H9 (cell line): ENCODE measurements around the gene NT5C1B. TPM values are rescaled to one million over a fixed set of nuclear protein-coding genes. Genes with fewer than 3 reads are reported as not detected.

Experiments used
- DNase-seq: peaks from one replicate; pipeline ENCODE4 v3.0.0-alpha.2; 2017
- H2AFZ ChIP-seq: one replicate; pipeline ENCODE4 v1.6.1; 2013; ENCODE audit warnings: mild to moderate bottlenecking, low read length, control low read depth, moderate library complexity
- H2AK5ac ChIP-seq: 2 replicates; pipeline ENCODE4 v1.6.1; 2013; ENCODE audit warnings: low read length, control low read depth, mixed read lengths; ENCODE audit not compliant: insufficient read length
- H2BK120ac ChIP-seq: one replicate; pipeline ENCODE4 v1.6.1; 2013; ENCODE audit warnings: low read depth, mild to moderate bottlenecking, low read length, control low read depth, inconsistent platforms; ENCODE audit not compliant: poor library complexity, severe bottlenecking
- H2BK12ac ChIP-seq: 2 replicates; pipeline ENCODE4 v1.6.1; 2013; ENCODE audit warnings: low read length, control low read depth, mixed read lengths, low read depth; ENCODE audit not compliant: insufficient read length
- H2BK15ac ChIP-seq: 2 replicates; pipeline ENCODE4 v1.6.1; 2013; ENCODE audit warnings: low read depth, low read length, control low read depth
- H2BK20ac ChIP-seq: one replicate; pipeline ENCODE4 v1.6.1; 2013; ENCODE audit warnings: low read depth, mild to moderate bottlenecking, low read length, control low read depth, inconsistent platforms; ENCODE audit not compliant: poor library complexity, severe bottlenecking
- H2BK5ac ChIP-seq: 2 replicates; pipeline ENCODE4 v1.6.1; 2013; ENCODE audit warnings: low read length, control low read depth, mixed read lengths; ENCODE audit not compliant: insufficient read length
- H3K14ac ChIP-seq: 2 replicates; pipeline ENCODE4 v1.6.1; 2013; ENCODE audit warnings: low read length, control low read depth; ENCODE audit not compliant: insufficient read depth
- H3K18ac ChIP-seq: 2 replicates; pipeline ENCODE4 v1.6.1; 2013; ENCODE audit warnings: low read depth, mild to moderate bottlenecking, mixed read lengths, low read length, control low read depth; ENCODE audit not compliant: insufficient read length
- H3K23ac ChIP-seq: 2 replicates; pipeline ENCODE4 v1.6.1; 2013; ENCODE audit warnings: low read length, control low read depth, mixed read lengths, low read depth; ENCODE audit not compliant: insufficient read length
- H3K23me2 ChIP-seq: 2 replicates; pipeline ENCODE4 v1.6.1; 2013; ENCODE audit warnings: low read depth, mild to moderate bottlenecking, mixed read lengths, low read length, control low read depth; ENCODE audit not compliant: insufficient read length, poor library complexity, severe bottlenecking
- H3K27ac ChIP-seq: 2 replicates; pipeline ENCODE4 v1.5.1; 2013; ENCODE audit warnings: low read length, control low read depth, mixed read lengths, low read depth; ENCODE audit not compliant: insufficient read length
- H3K27me3 ChIP-seq: 2 replicates; pipeline ENCODE4 v1.6.1; 2013; ENCODE audit warnings: low read length, control low read depth, inconsistent platforms; ENCODE audit not compliant: insufficient read depth
- H3K4ac ChIP-seq: 2 replicates; pipeline ENCODE4 v1.6.1; 2013; ENCODE audit warnings: low read depth, mild to moderate bottlenecking, control low read depth, inconsistent platforms, low read length, moderate library complexity
- H3K4me1 ChIP-seq: 2 replicates; pipeline ENCODE4 v1.6.1; 2013; ENCODE audit warnings: low read length, control low read depth, inconsistent platforms; ENCODE audit not compliant: insufficient read depth
- H3K4me2 ChIP-seq: 2 replicates; pipeline ENCODE4 v1.6.1; 2013; ENCODE audit warnings: low read length, control low read depth, mixed read lengths; ENCODE audit not compliant: insufficient read length, insufficient read depth
- H3K56ac ChIP-seq: 2 replicates; pipeline ENCODE4 v1.6.1; 2013; ENCODE audit warnings: low read depth, mild to moderate bottlenecking, mixed read lengths, low read length, control low read depth; ENCODE audit not compliant: insufficient read length
- H3K79me1 ChIP-seq: 2 replicates; pipeline ENCODE4 v1.6.1; 2013; ENCODE audit warnings: low read depth, mild to moderate bottlenecking, moderate library complexity, low read length, control low read depth, inconsistent platforms; ENCODE audit not compliant: insufficient read depth, poor library complexity, severe bottlenecking
- H3K79me2 ChIP-seq: 2 replicates; pipeline ENCODE4 v1.6.1; 2013; ENCODE audit warnings: low read length, control low read depth, inconsistent platforms; ENCODE audit not compliant: insufficient read depth
- H3K9ac ChIP-seq: 2 replicates; pipeline ENCODE4 v1.6.1; 2013; ENCODE audit warnings: low read length, control low read depth, mixed read lengths; ENCODE audit not compliant: insufficient read length; ENCODE audit errors: extremely low read depth
- H3K9me3 ChIP-seq: one replicate; pipeline ENCODE4 v1.6.1; 2013; ENCODE audit warnings: low read depth, low read length, inconsistent platforms; ENCODE audit not compliant: control insufficient read depth
- H3T11ph ChIP-seq: one replicate; pipeline ENCODE4 v1.6.1; 2013; ENCODE audit warnings: mild to moderate bottlenecking, low read length, control low read depth, inconsistent platforms
- H4K20me1 ChIP-seq: one replicate; pipeline ENCODE4 v1.6.1; 2013; ENCODE audit not compliant: control insufficient read depth, insufficient read length, insufficient read depth
- H4K5ac ChIP-seq: 2 replicates; pipeline ENCODE4 v1.6.1; 2013; ENCODE audit warnings: low read depth, mild to moderate bottlenecking, mixed read lengths, low read length, control low read depth; ENCODE audit not compliant: insufficient read length
- H4K8ac ChIP-seq: replicated peaks from 2 replicates; pipeline ENCODE4 v1.6.1; 2013; ENCODE audit warnings: low read length, control low read depth, mixed read lengths, low read depth; ENCODE audit not compliant: insufficient read length
- H4K91ac ChIP-seq: 2 replicates; pipeline ENCODE4 v1.6.1; 2013; ENCODE audit warnings: low read depth, mild to moderate bottlenecking, moderate library complexity, mixed read lengths, low read length, control low read depth; ENCODE audit not compliant: insufficient read length
- H3K27ac Mint-ChIP-seq, 3 experiments: 2 replicates in 2 of 3; 3 replicates in 1 of 3; pipeline ENCODE4 v1.8.0; 2020 to 2021; ENCODE audit warnings: mixed read lengths in 3 of 3, mild to moderate bottlenecking in 1 of 3, moderate library complexity in 1 of 3
- H3K27me3 Mint-ChIP-seq: 2 replicates; pipeline ENCODE4 v1.8.0; 2021; ENCODE audit warnings: low read depth, mild to moderate bottlenecking, moderate library complexity, mixed read lengths
- H3K36me3 Mint-ChIP-seq, 3 experiments: 2 replicates in 2 of 3; 3 replicates in 1 of 3; pipeline ENCODE4 v1.8.0; 2020 to 2021; ENCODE audit warnings: low read depth in 3 of 3, mixed read lengths in 3 of 3; ENCODE audit not compliant: insufficient read depth in 1 of 3
- H3K4me1 Mint-ChIP-seq, 2 experiments: 2 replicates each; pipeline ENCODE4 v1.8.0; 2020; ENCODE audit warnings: mixed read lengths in 2 of 2
- H3K4me3 Mint-ChIP-seq, 2 experiments: 2 replicates in 1 of 2; 3 replicates in 1 of 2; pipeline ENCODE4 v1.8.0; 2020 to 2021; ENCODE audit warnings: mild to moderate bottlenecking in 2 of 2, mixed read lengths in 2 of 2, moderate library complexity in 1 of 2
- H3K9me3 Mint-ChIP-seq, 2 experiments: 2 replicates in 1 of 2; 3 replicates in 1 of 2; pipeline ENCODE4 v1.8.0; 2020; ENCODE audit warnings: mild to moderate bottlenecking in 2 of 2, mixed read lengths in 2 of 2, moderate library complexity in 1 of 2
- WGBS: extraction: QIAGEN DNeasy Blood & Tissue Kit; methylation state at CpG from one replicate; pipeline ENCODE4 v1.1.7; 2013; ENCODE audit warnings: missing lambda C conversion rate, low lambda C conversion rate, mixed read lengths; ENCODE audit not compliant: insufficient read length; ENCODE audit errors: extremely low coverage; 5-methylcytosine and 5-hydroxymethylcytosine counted together
- total RNA-seq: library from RNA; stranded (reverse); gene quantifications from 2 replicates; pipeline ENCODE4 v1.2.1, GENCODE V29; 2021
- TF ChIP-seq, protein P1 (sequence below): fragments of 200-600 bp; sonication (generic); conservative IDR thresholded peaks from 3 replicates; pipeline ENCODE4 v1.8.0; 2021; ENCODE audit warnings: antibody characterized with exemption, mild to moderate bottlenecking

Gene NT5C1B
- total RNA-seq, 1 experiment from 2014 or later, result not detected

DNA sequence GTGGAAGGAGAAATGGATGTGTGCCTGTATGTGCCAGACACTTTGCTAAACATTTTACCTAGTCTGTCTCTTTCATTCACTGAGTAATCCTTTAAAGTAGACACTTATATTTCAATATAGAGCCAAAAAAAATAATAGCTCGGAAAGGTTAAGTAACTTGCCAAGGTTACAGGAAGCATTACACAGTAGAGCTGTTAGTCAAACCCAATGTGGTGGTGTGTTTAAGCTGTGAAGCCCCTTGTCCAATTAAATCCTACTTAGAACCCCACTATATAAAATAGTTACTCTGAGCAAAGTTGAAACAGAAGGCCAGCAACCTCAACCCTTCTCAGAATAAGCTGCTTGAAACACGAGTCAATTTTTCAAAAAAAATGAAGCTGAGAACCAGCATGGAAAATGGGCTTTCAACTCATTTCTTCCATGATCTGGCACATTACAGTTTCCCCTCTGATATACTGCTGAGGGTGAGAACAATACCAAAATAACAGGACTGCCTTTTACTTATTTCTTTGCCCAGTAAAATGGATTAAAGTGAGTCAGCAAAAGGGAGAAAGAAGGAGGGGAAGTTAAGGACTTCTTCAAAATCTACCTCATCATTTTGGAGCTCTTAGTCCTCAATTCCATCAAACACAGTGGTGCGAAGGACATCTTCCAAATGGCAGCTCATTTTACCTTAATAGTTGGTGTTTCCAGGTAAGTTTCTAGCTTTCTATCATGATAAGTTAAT is 36.9 kb downstream of the NT5C1B start:
- no peak overlapping the region for H3T11ph ChIP-seq
- peaks cover 6% of the 10 kb centered on the region in 2 experiments for H3K4me1 Mint-ChIP-seq
- H3K9me3 Mint-ChIP-seq, result no peaks in the 10 kb centered on the region

More for the DNA sequence above, 36.9 kb downstream of the NT5C1B start:
- H3K4ac ChIP-seq, result no peak overlapping the region
- H2AK5ac ChIP-seq, result no peak overlapping the region
- no peak overlapping the region for H2BK20ac ChIP-seq
- H3K23ac ChIP-seq, result no peak overlapping the region
- H3K4me1 ChIP-seq, result no peaks in the 10 kb centered on the region
- DNase-seq, result no peak
- H3K4me2 ChIP-seq, result no peak overlapping the region
- no peaks in the 10 kb centered on the region for H3K79me2 ChIP-seq
- H3K27me3 ChIP-seq, result no peaks in the 10 kb centered on the region
- no peak overlapping the region for H3K9ac ChIP-seq
- H4K91ac ChIP-seq, result no peak overlapping the region
- no peak overlapping the region for H3K56ac ChIP-seq
- no peaks in the 10 kb centered on the region for H3K9me3 ChIP-seq
- Mint-ChIP-seq H3K36me3 (peaks cover 9 to 15% (median 14%) of the 10 kb centered on the region in 3 experiments), H3K27me3 (no peaks in the 10 kb centered on the region), H3K27ac (no peak overlapping the region; a peak in 1 of 7 replicates), H3K4me3 (no peak overlapping the region)
- no peak overlapping the region for H3K18ac ChIP-seq
- no peak overlapping the region for H2BK12ac ChIP-seq
- H2AFZ ChIP-seq, result no peak overlapping the region
- no peak overlapping the region for H4K5ac ChIP-seq
- no peaks in the 10 kb centered on the region for H4K20me1 ChIP-seq
- H2BK120ac ChIP-seq, result no peak overlapping the region
- no peaks in the 10 kb centered on the region for H3K79me1 ChIP-seq
- H2BK5ac ChIP-seq, result no peak overlapping the region
- no peak overlapping the region for H4K8ac ChIP-seq
- no peak overlapping the region for H2BK15ac ChIP-seq
- H3K27ac ChIP-seq, result no peak overlapping the region
- no CpG with 5 or more reads among the region's 3 CpGs for WGBS
- no peaks in the 10 kb centered on the region for H3K23me2 ChIP-seq
- H3K14ac ChIP-seq, result no peak overlapping the region
- TF ChIP-seq, protein P1, sequence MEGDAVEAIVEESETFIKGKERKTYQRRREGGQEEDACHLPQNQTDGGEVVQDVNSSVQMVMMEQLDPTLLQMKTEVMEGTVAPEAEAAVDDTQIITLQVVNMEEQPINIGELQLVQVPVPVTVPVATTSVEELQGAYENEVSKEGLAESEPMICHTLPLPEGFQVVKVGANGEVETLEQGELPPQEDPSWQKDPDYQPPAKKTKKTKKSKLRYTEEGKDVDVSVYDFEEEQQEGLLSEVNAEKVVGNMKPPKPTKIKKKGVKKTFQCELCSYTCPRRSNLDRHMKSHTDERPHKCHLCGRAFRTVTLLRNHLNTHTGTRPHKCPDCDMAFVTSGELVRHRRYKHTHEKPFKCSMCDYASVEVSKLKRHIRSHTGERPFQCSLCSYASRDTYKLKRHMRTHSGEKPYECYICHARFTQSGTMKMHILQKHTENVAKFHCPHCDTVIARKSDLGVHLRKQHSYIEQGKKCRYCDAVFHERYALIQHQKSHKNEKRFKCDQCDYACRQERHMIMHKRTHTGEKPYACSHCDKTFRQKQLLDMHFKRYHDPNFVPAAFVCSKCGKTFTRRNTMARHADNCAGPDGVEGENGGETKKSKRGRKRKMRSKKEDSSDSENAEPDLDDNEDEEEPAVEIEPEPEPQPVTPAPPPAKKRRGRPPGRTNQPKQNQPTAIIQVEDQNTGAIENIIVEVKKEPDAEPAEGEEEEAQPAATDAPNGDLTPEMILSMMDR, result no peak
